ENCODE data around the gene VAT1L.
"Not testable (repeated sequence)": the region's sequence is repeated elsewhere in the genome, so short reads cannot be mapped to it uniquely, and the experiment has no call there.

Gene VAT1L

DNA sequence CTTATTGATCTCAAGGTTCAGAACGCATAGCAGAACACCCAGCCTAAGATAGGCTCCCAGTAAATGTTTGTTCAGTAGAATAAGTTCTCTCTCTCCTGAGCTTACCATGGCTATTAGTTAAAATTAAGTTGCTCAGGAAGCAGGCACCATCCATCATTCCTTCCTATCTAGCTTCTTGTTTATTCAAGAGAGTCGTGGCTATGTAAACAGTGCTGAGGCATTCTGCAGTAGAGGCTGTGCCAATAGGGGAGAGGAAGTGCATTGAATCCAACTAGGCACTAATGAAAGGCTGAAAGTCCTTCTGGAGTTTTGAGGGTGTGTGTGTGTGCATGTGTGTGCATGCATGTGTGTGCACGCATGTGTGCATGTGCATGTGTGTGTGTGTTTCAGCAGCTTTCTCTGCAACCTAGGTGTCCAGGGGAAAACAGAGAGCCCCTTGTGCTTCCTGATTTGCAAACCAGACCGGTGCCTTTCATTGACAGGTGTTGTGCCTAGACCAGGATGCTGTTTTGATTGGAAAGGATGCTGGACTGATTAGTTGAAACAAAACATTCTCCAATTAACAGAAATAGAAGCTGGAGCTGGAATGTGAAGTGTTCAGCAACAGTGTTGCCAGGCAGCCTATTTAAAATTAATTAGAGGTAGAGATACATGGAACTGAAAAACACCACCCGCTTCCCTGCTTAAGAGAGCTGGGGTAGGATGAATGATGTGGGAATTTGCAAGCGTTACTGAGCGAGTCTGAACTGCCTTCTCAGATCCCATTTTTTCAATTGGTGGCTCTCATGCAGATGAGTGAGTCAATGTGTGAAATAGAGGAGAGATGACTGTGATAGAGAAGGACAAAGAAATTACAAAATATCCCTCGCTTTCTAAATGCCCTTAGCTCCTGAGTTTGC lies 130.7 kb downstream of the VAT1L start:
- DNase-seq = no peak

DNA sequence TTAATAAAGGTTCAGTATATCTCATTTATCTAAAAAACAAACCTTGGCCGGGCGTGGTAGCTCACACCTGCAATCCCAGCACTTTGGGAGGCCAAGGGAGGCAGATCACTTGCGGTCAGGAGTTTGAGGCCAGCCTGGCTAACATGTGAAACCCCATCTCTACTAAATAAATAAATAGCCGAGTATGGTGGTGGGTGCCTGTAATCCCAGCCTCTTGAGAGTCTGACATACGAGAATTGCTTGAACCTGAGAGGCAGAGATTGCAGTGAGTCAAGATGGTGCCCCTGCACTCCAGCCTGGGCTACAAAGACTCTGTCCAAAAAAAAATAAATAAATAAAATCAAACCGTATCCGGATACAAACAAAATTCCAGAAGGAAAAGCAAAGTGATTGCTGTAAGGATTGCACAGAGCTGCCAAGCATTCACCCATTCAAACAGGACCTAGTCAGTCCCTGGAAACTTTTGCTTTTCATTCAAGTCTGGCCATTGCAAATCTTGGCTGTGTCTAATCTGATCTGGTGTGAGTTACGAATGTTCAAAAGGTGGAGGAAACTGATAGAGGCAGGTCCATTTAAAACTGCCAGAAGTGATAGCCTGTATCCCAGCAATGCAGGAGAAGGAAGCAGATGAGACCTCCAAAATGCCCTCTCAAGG lies 131.5 kb downstream of the VAT1L start:
- DNase-seq = no peak

DNA sequence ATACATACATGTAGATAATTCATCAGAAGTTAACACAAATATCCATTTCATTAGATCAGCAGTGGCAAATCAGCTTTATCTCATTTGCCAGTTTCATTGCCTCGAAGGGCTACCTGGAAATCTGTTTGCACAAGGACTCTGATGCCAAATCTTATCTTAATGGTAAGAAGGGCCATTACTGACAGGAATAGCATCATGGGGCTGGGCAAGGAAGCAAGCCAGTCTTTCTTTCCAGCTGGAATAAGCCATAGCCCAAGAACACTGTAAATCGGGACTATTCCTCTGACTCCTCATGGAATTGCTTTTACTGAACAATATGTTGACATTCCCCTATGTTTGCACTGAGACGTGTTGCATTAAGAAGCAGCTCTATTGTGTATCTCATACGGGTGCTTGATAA lies 132.6 kb downstream of the VAT1L start:
- DNase-seq = no peak

DNA sequence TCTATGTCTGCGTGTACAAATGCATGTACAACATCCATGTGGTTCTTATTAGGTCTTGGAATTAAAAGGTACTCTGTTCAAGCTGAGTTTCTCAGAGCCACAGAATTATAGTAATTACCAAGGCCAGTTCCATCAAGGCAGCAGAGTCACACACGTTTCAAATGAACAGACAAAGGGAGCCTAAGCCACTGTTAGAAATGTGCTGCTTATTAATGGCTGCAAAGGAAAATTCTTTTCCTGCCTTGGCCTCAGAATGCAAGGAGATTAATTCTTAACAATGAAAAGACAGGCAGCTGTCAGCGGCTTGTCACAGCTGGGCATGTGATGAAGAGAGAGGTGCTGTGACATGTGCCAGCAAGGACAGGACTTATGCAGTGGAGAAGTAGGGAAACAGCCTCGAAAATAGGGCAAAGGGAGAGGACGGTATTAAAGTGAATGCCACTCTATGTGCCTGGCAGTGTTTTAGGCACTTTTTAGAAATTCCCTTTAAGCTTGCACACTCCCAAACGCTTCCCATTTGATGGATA lies 133.9 kb downstream of the VAT1L start:
- no peak for DNase-seq

DNA sequence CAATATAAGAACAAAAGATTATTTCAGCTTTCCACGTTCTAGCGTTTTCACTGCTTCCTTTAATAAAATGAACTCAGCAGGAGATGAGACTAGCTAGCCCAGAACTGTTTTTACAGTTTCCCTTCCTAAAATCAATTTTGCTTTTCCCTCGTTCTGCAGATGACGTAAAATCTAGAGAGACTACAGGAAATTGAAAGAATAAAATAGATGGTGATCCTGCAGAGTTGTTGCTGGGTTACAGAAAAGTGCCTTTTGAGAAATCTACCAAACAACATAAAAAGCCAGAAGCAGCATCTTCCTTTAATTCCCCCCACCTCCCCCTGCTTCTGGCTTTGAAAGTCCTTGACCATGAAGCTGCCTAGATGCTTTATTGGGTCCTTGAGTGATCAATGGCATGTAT lies 137.2 kb downstream of the VAT1L start:
- DNase-seq = no peak

DNA sequence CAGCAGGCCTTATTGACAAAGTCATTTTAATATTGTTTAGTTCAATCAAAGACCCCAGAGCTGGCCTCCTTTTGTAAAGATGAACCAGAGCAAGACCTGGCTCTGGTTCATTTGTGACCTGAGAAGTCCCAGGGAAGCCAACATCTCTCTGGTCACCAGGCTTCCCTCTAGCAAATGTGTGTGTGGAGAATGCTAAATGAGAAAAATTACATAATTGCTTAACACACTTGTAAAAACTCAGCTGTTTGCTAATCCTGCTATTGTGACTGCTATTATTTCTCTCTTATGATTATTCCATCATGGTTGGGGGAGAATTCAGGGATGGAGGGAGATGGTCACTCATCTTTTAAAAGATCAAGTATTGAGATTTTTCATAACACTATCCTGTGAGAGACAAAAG lies 139.7 kb downstream of the VAT1L start:
- no peak for DNase-seq

DNA sequence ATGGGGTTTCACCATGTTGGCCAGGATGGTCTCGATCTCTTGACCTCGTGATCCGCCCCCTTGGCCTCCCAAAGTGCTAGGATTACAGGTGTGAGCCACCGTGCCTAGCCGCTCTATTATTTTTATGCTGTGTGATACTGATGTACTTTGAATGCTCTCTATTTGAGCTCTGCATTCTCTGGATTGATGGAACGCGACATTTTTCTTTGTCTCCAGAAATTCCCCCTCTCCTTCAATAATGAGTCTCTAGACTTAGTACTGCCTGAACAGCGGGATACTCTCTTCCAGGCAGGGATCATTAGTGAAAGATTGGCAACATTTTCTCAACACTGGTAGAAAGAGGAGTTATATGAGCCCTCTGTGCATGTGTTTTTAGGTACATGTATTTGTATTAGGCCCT lies 140.6 kb downstream of the VAT1L start:
- no peak for DNase-seq

DNA sequence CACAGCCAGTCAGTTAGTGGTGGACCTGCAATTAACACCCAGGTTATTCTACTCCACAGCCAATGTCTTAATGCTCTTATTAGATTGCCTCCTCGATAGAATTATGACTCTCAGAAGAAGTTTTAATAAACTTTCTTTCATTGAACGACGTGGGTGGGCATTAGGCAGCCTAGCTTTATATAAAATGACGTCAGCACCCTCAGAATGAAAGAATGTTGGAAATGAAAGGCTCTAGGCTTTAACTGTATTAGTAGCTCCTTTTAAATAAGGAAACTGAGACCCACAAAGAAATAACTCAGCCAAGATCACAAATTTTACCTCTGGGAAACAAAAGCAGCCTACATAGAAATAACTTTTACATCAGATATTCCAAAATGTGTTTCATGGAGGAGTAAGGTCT lies 142.7 kb downstream of the VAT1L start:
- no peak for DNase-seq

DNA sequence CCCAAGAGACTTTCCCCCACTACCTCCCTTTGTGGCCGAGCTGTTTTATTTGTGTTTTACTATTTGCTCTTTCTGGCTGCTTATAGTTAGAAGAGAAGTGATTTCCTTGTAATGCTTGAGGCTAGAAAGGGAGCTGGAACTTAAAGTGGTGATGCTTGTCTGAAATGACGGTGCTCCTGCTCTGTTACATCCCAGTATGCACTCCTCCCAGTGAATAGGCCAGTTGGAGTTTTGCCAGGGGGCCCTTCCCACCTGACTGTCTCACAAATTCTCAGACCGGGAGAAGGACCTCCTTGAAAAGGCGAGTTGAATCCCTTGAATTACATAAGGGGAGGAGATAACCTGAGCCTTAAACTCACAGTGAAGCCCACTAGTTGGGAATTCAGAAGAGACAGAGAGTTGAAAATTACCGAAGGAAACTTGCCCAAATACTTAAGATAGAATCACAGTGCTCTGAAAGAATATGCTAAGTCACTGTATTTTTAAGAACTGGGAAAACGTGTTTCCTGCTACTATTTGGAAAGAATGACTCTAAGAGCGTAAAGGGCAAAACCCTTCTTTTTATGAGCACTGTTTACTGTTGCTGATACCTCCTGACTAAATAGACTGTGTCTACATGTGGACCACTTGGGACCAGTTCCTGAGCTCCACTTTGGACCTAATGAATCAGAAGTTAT lies 149.2 kb downstream of the VAT1L start:
- no peak for DNase-seq

DNA sequence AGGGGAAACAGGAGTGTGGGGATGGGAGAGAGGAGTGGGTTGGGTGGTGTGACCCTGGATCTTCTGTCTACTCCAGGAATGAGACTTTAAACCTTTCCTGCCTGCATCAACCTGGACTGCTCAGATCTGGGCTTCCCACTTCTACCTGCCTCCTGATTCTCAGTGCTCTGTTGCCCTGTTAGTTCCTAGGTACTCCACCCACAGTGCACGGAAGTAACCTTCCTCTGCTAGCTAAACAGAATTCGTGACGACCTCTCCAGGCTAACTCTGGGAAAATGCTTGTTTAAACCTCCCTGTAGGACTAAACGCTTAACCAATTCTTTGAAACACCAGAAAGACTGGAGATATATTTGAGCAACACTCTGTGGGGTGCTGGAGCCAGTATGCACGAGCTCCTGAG lies 150.5 kb downstream of the VAT1L start:
- DNase-seq = no peak

DNA sequence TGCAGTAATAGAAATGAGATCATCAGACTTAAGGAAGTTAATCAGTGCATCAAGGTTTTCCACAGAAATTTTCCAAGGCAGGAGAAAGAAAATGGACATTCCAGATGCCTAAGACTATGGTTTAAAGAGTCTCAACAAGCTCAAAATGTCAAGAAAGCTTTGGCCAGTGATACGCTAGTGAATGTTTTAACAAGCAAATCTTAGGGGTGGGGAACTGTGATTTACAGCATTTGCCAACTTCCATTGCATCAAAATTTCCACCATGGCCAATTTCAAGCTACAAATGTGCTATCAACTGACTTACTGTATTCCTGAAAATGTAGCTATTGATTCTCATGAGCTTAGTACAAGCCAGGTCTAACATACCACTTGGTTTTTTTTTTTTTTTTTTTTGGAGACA lies 151.6 kb downstream of the VAT1L start:
- DNase-seq = no peak

DNA sequence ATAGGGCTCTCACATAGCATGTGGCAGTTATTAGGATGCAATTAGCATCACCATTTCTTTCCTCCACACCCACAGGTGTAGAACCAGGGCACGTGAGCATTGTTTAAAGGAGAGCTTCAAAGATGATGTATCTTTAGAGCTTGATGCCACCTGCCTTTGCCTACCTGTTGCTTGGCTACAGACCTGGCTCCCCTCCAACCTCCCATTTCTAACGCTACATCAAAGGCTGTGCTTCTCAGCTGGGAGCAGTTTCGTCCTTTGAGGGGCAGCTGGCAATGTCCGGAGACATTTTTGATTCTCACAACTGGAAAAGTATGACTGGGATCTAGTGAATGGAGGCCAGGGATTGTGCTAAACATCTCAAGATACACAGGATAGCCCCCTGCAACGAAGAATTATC lies 155.4 kb downstream of the VAT1L start:
- DNase-seq = no peak

DNA sequence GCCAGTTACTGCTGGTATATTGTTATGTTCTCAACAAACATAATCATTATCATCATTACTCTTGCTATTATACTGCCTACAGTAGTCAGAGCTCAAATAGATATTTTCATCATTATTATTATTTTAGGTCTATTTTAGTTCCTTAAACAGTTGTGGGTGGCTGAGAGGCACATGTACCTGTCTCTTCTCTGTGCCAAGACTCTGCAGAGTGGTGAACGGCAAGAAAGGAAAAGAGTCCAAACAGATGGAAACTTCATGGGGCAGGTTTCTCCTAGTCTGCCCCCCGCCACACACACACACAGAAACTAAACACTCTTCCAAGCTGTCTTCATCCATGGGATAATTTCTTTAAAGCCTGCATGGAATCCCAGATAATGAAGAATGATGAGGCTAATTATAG lies 156.3 kb downstream of the VAT1L start:
- no peak for DNase-seq

DNA sequence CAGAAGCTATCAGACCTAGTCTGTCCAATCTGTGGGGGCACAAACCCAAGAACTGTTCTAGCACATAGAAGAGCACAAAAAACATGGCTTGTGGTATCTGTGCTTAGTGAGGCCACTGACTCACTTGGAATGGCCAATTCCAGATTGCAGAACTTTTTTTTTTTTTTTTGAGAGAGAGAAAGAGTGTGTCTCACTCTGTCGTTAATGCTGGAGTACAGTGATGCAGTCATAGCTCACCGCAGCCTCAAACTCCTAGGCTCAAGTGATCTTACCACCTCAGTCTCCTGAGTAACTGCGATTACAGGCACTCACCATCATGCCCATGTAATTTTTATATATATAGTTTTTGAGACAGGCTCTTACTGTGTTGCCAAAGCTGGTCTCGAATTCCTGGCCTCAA lies 156.8 kb downstream of the VAT1L start:
- no peak for DNase-seq

DNA sequence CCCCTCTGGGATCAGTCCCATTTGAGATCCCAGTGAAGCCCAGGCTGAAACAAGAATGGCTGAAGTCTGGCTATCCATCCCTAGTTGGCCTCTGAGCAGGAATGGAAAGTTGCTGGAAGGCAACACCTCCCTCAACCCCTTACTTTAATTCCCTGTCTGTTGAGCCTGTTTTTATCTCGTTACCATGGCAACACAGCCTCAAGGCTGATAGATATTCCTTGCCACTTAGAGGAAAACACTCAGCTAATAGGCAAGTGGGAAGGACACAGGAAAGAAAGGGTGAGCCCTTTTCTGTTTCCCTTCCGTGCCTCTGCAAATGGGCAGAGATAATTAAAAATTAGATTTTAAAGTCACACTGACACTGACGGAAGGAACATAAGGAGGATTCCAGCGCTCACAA lies 158.5 kb downstream of the VAT1L start:
- no peak for DNase-seq

DNA sequence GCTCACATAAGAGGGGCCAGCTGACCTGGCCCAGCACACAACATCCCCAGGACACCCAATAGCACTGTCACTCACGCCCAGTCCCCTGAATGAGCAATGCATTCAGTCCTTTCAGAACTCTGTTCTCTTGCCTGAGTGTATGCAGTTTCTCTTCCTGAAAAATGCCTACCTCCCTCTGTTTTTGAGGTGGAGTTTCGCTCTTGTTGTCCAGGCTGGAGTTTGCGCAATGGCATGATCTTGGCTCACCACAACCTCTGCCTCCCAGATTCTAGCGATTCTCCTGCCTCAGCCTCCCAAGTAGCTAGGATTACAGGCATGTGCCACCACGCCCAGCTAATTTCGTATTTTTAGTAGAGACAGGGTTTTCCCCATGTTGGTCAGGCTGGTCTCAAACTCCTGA lies 159.2 kb downstream of the VAT1L start:
- DNase-seq = not testable (repeated sequence)

DNA sequence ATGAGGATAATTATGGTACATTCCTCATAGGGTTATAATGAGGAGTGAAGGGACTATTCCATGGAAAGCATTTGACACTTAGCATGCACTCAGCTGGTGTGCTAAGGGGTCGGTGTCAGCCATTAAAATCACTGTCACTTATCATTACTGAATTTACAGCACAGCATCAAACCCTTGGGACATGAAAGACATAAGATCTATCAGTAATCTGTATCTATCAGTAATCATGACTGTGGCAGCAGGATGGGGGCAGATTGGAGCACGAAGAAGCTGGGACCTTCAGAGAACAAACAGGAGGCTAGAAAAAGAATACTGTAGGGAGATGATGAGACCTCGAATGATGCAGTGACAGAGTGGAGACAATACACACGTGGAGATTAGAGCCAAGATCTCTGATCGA lies 160.5 kb downstream of the VAT1L start:
- DNase-seq = no peak

DNA sequence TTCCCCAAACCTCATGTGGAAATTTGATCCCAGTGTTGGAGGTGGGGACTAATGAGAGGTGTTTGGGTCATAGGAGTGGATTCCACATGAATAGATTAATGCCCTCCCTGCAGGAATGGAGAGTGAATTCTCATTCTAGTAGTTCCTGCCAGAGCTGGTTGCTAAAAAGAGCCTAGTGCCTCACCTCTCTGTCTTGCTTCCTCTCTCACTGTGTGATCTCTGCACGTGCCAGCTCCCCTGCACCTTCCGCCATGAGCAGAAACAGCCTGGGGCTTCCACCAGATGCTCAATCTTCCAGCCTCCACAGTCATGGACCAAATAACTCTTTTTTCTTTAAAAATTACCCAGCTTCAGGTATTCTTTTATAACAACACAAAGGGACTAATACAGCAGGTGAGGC lies 161.1 kb downstream of the VAT1L start:
- DNase-seq = no peak

DNA sequence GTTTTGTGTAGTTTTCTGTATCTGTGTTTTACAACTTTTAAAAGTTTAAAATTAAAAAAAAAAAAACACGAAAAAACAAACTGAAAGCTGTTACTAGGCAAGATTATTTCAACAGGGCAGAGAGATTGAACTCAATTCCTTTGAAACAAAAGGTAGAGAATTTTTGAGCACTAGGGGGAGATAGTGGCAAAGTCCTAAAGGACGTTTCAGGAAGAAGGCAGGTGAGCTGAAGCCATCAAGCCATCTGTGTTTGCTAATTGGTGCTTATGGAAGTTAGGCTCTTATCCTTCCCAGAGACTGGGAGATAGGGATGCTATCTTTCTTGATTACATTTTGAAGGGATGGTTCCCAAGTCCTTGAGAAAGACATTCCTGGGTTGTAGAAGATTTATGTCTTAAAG lies 163.4 kb downstream of the VAT1L start:
- no peak for DNase-seq

DNA sequence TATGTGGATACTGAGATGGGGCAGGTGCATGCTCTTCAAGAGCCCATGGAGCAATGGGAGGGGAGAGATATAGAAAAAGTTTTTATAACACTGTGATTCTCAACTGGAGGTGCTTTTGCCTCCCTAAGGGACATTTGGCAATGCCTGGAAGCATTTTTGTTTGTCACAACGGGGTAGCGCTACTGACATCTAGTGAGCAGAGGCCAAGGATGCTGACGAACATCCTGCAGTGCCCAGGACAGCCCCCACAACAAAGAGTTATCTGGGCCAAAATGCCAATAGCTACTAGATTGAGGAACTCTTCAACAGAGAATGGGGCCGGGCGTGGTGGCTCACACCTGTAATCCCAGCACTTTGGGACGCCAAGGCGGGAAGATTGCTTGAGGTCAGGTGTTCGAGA lies 166.8 kb downstream of the VAT1L start:
- DNase-seq = no peak

DNA sequence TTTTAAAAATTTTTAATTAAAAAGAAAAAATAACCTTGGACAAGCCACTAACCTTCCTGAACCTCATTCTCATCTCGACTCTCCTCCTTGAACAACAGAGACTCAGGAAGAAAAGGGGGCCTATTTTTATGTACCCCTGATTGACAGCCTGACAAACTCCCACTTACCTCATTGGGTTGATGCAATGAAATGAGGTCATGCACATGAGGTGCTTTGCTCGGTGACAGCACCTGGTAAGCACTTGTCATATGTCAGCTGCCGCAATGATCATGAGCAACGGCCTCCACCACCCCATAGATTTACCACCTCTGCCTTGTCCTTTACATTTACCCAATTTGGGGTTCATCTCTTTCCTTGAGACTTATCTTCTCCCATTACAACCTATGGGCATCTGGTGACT lies 167.9 kb downstream of the VAT1L start:
- DNase-seq = no peak

DNA sequence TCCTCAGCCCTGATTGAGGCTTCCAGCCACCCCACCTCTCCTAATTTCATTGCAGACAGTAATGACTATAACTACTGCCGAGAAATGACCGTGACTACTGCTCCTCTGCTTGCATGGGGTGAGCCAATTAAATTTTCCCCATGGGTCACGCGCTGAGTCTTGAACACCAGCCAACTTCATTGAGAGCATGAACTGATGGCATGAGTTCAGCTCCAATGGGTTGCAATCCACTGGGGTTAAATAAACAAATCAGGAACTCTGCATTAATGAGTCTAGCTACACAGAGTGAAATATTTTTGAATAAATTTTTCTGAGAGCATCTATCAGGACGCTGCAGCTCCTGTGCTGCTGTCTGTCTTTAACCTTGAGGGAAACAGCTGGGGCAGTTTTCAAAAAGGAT lies 172.4 kb downstream of the VAT1L start:
- no peak for DNase-seq

DNA sequence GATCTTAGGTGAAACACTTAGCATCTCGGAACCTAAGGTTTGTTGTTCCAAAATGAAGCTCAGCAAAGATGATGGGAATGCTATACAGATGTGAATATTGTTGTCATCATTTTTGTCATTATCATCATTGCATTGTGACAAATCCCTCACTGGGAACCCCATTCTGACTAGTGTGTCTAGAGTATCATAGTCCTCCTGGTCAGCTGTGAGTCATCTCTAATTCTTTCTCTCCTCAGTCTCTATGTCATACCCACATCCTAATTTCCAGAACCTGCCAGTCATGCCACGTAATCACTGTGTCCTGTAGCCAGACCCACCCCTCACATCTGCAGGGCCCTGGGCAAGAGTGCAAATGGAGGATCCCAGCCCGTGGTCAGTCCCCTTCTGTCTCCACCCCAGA lies 173.4 kb downstream of the VAT1L start:
- DNase-seq = no peak

DNA sequence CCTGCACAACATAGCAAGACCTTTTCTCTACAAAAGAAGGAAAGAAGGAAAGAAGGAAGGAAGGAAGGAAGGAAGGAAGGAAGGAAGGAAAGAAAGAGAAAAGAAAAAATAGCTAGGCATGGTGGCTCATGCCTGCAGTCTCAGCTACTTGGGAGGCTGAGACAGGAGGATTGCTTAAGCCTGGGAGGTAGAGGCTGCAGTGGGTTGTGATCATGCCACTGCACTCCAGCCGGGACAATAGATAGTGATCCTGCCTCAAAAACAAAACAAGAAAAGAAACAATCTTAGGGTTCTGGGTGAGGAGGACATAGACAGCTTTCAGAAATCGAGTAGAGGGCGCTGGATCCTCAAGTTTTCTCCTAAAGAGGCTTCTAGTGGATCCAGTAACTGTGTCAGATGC lies 174.3 kb downstream of the VAT1L start:
- DNase-seq = no peak

Data from stimulated activated CD4-positive, alpha-beta T cell treated with anti-CD3 and anti-CD28 coated beads, Interleukin-4, amount 100 ng/mL, for 1 hour (primary cell).